ENCODE measurements around the gene AGTRAP. TPM values are rescaled to one million over a fixed set of nuclear protein-coding genes. Genes with fewer than 3 reads are reported as not detected.

Gene AGTRAP
- total RNA-seq, 4 donors from 2014 or later = 4.1 to 34.7 (median 31.2) TPM

DNA sequence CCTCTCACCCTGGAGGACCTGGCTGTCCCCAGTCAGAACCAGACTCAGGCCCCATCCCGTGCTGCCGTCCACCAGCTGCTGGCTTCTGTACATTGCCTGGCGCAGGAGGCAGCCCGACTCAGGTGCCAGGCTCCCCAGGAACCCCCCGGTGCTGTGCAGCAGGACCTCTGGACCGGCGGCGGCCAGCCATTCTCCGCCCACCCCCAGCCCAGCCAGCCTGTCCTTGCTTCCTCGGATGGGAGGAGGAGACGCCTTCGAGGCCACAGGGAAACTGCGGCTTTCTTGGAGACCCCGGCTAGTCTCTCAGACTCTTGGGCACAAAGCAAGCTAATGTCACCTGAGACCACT is 30.5 kb downstream of the AGTRAP start:
- intact Hi-C loops (cut with DNase I; ENCODE audit: low total_unique reads) = no loop called here
- DNase-seq = no peak
- Histone ChIP-seq H3K4me3 (no peak overlapping the region), H3K9me3 (no peaks in the 10 kb centered on the region), H3K4me1 (no peaks in the 10 kb centered on the region), H3K27me3 (peaks cover 0 to 4% of the 10 kb centered on the region in 2 donors), H3K36me3 (no peaks in the 10 kb centered on the region), H3K27ac (no peak overlapping the region)
- TF ChIP-seq, protein P1, sequence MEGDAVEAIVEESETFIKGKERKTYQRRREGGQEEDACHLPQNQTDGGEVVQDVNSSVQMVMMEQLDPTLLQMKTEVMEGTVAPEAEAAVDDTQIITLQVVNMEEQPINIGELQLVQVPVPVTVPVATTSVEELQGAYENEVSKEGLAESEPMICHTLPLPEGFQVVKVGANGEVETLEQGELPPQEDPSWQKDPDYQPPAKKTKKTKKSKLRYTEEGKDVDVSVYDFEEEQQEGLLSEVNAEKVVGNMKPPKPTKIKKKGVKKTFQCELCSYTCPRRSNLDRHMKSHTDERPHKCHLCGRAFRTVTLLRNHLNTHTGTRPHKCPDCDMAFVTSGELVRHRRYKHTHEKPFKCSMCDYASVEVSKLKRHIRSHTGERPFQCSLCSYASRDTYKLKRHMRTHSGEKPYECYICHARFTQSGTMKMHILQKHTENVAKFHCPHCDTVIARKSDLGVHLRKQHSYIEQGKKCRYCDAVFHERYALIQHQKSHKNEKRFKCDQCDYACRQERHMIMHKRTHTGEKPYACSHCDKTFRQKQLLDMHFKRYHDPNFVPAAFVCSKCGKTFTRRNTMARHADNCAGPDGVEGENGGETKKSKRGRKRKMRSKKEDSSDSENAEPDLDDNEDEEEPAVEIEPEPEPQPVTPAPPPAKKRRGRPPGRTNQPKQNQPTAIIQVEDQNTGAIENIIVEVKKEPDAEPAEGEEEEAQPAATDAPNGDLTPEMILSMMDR (IDR thresholded peaks at IDR 0.05) = no peak
- no peak for TF ChIP-seq POLR2A (IDR thresholded peaks at IDR 0.05)

DNA sequence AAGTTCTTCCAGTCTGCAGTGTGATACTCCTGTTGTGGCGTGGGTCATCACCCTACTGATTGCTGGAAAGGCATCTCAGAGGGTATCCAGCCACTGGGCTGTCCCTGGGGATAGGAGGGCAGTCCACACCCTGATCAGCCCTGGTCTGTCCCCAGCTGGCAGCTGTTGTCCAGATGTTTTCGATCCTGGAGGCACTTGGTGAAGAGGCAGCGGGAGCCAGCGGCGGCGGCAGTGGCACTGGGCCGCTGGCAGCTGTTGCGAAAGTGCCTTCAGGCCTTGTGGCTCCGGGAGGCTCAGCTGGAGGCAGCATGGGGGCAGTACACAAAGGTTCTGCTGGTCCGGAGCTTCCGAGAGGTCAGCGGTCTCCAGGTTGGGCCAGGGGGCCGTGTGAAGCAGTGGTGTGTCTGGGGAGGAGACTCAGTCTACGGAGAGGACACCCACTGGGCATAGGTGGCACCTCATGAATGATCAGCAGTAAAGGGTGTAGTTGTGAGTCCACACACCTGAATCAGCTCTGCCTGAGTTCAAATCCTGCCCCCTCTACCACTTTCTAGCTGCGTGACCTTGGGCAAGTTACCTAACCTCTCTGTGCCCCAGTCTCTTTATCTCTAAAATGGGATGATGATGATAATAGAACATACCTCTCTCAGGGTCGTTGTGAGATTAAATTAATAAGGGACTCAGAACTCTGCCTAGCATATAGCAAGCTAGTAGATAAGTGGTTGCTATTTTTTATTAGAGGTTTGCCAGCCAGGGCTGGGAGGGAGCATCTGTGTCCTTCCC is 32.2 kb downstream of the AGTRAP start:
- TF ChIP-seq, protein P1 (IDR thresholded peaks at IDR 0.05) = no peak
- Histone ChIP-seq H3K4me3 (no peak overlapping the region), H3K4me1 (no peaks in the 10 kb centered on the region), H3K27ac (no peak overlapping the region), H3K27me3 (no peaks in the 10 kb centered on the region), H3K9me3 (no peaks in the 10 kb centered on the region), H3K36me3 (no peaks in the 10 kb centered on the region)
- intact Hi-C loops (cut with DNase I; ENCODE audit: low total_unique reads) = no loop called here
- DNase-seq = no peak

DNA sequence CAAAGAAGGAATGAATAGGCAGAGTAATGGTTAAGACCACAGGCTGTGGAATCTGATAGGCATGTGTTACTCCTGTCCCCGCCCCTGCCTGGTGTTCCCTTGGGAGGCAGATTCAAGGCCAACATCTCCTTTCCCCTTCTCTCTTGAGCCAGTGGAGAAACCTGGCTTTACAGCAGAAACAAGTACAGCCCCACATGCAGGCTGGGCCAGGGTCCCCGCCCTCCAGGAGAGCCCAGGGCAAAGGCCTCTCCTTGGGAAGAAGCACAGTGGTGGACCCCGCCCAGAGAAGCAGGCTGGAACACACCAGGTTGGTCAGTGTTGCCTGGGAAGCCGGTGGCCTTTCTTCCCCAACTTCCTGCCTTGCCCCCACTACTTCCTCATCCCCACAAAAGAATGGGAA is 32.9 kb downstream of the AGTRAP start:
- intact Hi-C loops (cut with DNase I; ENCODE audit: low total_unique reads) = no loop called here
- no peaks in the 10 kb centered on the region for H3K36me3 ChIP-seq
- H3K4me3 ChIP-seq = no peak overlapping the region
- H3K4me1 ChIP-seq = no peaks in the 10 kb centered on the region
- no peaks in the 10 kb centered on the region for H3K9me3 ChIP-seq
- no peak overlapping the region for H3K27ac ChIP-seq
- TF ChIP-seq, protein P1 (IDR thresholded peaks at IDR 0.05) = no peak
- TF ChIP-seq POLR2A (IDR thresholded peaks at IDR 0.05) = no peak
- DNase-seq = no peak
- no peaks in the 10 kb centered on the region for H3K27me3 ChIP-seq

DNA sequence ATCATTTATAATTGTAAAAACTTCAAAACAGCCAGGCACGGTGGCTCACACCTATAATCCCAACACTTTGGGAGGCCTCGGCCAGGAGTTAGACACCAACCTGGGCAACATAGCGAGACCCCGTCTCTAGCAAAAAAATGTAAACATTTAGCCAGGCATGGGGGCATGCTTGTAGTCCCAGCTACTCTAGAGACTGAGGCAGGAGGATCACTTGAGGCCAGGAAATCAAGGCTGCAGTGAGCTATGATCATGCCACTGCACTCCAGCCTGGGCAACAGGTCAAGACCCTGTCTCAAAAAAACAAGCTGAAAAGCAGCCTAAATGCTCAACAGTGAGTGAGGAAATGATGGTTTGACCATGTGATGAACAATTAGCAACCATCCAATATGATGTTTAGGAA is 33.3 kb downstream of the AGTRAP start:
- no peak for TF ChIP-seq POLR2A (IDR thresholded peaks at IDR 0.05)
- TF ChIP-seq, protein P1 (IDR thresholded peaks at IDR 0.05) = no peak
- no peak for DNase-seq
- no peaks in the 10 kb centered on the region for H3K9me3 ChIP-seq
- no peak overlapping the region for H3K4me3 ChIP-seq
- intact Hi-C loops (cut with DNase I; ENCODE audit: low total_unique reads) = no loop called here
- H3K27me3 ChIP-seq = no peaks in the 10 kb centered on the region
- no peak overlapping the region for H3K27ac ChIP-seq
- no peaks in the 10 kb centered on the region for H3K36me3 ChIP-seq
- H3K4me1 ChIP-seq = no peaks in the 10 kb centered on the region

DNA sequence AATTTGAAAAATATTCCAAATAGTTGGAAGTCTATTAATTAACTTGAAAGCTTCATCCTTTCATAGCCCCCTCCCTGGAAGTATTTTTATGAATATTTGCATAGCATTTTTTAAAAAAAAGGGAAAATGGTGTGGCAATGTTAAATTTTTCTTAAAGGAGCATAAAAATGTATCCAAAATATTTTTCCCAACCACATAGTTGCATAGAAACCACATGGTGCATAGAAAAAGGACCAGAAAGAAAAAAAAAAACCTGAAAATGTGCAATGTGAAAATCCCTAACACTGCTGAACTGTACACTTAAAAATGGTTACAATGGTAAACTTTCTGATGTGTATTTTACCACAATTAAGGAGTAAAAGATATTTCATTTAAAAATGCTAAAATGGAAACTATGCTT is 34.1 kb downstream of the AGTRAP start:
- no peaks in the 10 kb centered on the region for H3K9me3 ChIP-seq
- H3K27ac ChIP-seq = no peak overlapping the region
- no peaks in the 10 kb centered on the region for H3K4me1 ChIP-seq
- intact Hi-C loops (cut with DNase I; ENCODE audit: low total_unique reads) = no loop called here
- H3K36me3 ChIP-seq = no peaks in the 10 kb centered on the region
- DNase-seq = no peak
- H3K27me3 ChIP-seq = no peaks in the 10 kb centered on the region
- TF ChIP-seq, protein P1 (IDR thresholded peaks at IDR 0.05) = no peak
- no peak for TF ChIP-seq POLR2A (IDR thresholded peaks at IDR 0.05)
- H3K4me3 ChIP-seq = no peak overlapping the region

Data from uterus (tissue), 4 donors.